GM23338 (cell line): Measurements from ENCODE around the gene ADIRF.

ENCODE experiments used
- EZH2 ChIP-seq: fragments of 200-600 bp; sonication (generic); IDR thresholded peaks from one replicate; pipeline ENCODE4 v1.8.0; 2017; ENCODE audit warnings: antibody characterized with exemption, mild to moderate bottlenecking, low read depth; ENCODE audit not compliant: unreplicated experiment
- EZH2phosphoT487 ChIP-seq: fragments of 200-600 bp; sonication (generic); IDR thresholded peaks from one replicate; pipeline ENCODE4 v1.8.1; 2018; ENCODE audit warnings: antibody characterized with exemption; ENCODE audit not compliant: unreplicated experiment
- NANOG ChIP-seq: IDR thresholded peaks from 2 replicates; pipeline ENCODE4 v1.6.1; 2016; ENCODE audit warnings: antibody characterized with exemption, borderline replicate concordance
- POLR2AphosphoS5 ChIP-seq: IDR thresholded peaks from 2 replicates; pipeline ENCODE4 v1.6.1; 2016; ENCODE audit warnings: antibody characterized with exemption, low read depth
- ZNF331 ChIP-seq: fragments of 250-450 bp; sonication (Bioruptor Pico); IDR thresholded peaks from 2 replicates; pipeline ENCODE4 v1.5.0; 2020; ENCODE audit warnings: low read depth, mild to moderate bottlenecking, moderate library complexity
- TF ChIP-seq, protein P1 (sequence below), 2 experiments: fragments of 200-600 bp in 1 of 2; sonication (generic) in 1 of 2; conservative IDR thresholded peaks; 2 replicates each; pipeline versions ENCODE4 v1.5.1 to v1.6.1; 2016 to 2017; ENCODE audit warnings: antibody characterized with exemption in 2 of 2, low read depth in 2 of 2, mild to moderate bottlenecking in 2 of 2, moderate library complexity in 1 of 2
- TF ChIP-seq, protein P2 (sequence below): IDR thresholded peaks from one replicate; pipeline ENCODE4 v1.6.1; 2018; ENCODE audit warnings: antibody characterized with exemption; ENCODE audit not compliant: unreplicated experiment

DNA sequence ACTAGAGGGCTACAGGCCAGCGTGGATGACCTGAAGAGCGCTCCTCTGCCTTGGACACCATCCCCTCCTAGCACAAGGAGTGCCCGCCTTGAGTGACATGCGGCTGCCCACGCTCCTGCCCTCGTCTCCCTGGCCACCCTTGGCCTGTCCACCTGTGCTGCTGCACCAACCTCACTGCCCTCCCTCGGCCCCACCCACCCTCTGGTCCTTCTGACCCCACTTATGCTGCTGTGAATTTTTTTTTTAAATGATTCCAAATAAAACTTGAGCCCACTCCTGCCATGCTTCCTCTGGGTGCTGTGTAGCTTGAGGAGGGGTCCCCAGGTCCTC is 5.3 kb upstream of the ADIRF start:
- TF ChIP-seq, protein P1, sequence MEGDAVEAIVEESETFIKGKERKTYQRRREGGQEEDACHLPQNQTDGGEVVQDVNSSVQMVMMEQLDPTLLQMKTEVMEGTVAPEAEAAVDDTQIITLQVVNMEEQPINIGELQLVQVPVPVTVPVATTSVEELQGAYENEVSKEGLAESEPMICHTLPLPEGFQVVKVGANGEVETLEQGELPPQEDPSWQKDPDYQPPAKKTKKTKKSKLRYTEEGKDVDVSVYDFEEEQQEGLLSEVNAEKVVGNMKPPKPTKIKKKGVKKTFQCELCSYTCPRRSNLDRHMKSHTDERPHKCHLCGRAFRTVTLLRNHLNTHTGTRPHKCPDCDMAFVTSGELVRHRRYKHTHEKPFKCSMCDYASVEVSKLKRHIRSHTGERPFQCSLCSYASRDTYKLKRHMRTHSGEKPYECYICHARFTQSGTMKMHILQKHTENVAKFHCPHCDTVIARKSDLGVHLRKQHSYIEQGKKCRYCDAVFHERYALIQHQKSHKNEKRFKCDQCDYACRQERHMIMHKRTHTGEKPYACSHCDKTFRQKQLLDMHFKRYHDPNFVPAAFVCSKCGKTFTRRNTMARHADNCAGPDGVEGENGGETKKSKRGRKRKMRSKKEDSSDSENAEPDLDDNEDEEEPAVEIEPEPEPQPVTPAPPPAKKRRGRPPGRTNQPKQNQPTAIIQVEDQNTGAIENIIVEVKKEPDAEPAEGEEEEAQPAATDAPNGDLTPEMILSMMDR (conservative IDR thresholded peaks at IDR 0.05; ENCODE audit: low read depth in 2 of 2): no peak
- TF ChIP-seq POLR2AphosphoS5: no peak
- TF ChIP-seq EZH2: no peak
- no peak for TF ChIP-seq EZH2phosphoT487
- no peak for TF ChIP-seq NANOG
- TF ChIP-seq, protein P2, sequence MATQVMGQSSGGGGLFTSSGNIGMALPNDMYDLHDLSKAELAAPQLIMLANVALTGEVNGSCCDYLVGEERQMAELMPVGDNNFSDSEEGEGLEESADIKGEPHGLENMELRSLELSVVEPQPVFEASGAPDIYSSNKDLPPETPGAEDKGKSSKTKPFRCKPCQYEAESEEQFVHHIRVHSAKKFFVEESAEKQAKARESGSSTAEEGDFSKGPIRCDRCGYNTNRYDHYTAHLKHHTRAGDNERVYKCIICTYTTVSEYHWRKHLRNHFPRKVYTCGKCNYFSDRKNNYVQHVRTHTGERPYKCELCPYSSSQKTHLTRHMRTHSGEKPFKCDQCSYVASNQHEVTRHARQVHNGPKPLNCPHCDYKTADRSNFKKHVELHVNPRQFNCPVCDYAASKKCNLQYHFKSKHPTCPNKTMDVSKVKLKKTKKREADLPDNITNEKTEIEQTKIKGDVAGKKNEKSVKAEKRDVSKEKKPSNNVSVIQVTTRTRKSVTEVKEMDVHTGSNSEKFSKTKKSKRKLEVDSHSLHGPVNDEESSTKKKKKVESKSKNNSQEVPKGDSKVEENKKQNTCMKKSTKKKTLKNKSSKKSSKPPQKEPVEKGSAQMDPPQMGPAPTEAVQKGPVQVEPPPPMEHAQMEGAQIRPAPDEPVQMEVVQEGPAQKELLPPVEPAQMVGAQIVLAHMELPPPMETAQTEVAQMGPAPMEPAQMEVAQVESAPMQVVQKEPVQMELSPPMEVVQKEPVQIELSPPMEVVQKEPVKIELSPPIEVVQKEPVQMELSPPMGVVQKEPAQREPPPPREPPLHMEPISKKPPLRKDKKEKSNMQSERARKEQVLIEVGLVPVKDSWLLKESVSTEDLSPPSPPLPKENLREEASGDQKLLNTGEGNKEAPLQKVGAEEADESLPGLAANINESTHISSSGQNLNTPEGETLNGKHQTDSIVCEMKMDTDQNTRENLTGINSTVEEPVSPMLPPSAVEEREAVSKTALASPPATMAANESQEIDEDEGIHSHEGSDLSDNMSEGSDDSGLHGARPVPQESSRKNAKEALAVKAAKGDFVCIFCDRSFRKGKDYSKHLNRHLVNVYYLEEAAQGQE: no peak
- TF ChIP-seq ZNF331 (CRISPR knock-in tag): no peak
